Lung (tissue), 12 donors: ENCODE measurements around the gene DISP2. TPM values are rescaled to one million over a fixed set of nuclear protein-coding genes. Genes with fewer than 3 reads are reported as not detected.

Experiments used
- ATAC-seq: fragments of 200-7000 bp; cut with Tn5 transposase; one replicate; pipeline ENCODE4 v1.9.1; 2020; ENCODE audit warnings: moderate number of reproducible peaks; ENCODE audit not compliant: insufficient read depth, low FRiP score
- DNase-seq, 3 donors: peaks; one replicate each; pipeline ENCODE4 v3.0.0-alpha.2; 2013 to 2017
- H3K27ac ChIP-seq, 2 donors: one replicate each; pipeline ENCODE4 v1.5.1; 2013; ENCODE audit warnings: mild to moderate bottlenecking in 2 of 2, moderate library complexity in 2 of 2, control low read depth in 1 of 2, inconsistent platforms in 1 of 2, low read depth in 1 of 2, low read length in 1 of 2
- H3K27me3 ChIP-seq, 3 donors: one replicate each; pipeline ENCODE4 v1.5.1; 2013; ENCODE audit warnings: low read length in 2 of 3; ENCODE audit not compliant: control insufficient read depth in 3 of 3, insufficient read depth in 3 of 3
- H3K36me3 ChIP-seq, 4 donors: one replicate each; pipeline ENCODE4 v1.5.1; 2013; ENCODE audit warnings: low read length in 4 of 4, mild to moderate bottlenecking in 1 of 4, moderate library complexity in 1 of 4; ENCODE audit not compliant: control insufficient read depth in 4 of 4, insufficient read depth in 4 of 4
- H3K4me1 ChIP-seq, 5 donors: one replicate each; pipeline ENCODE4 v1.5.1; 2013; ENCODE audit warnings: low read length in 5 of 5, mild to moderate bottlenecking in 2 of 5, moderate library complexity in 1 of 5; ENCODE audit not compliant: control insufficient read depth in 5 of 5, insufficient read depth in 5 of 5
- H3K4me3 ChIP-seq: one replicate; pipeline ENCODE4 v1.5.1; 2013; ENCODE audit warnings: mild to moderate bottlenecking, control low read depth, moderate library complexity
- H3K9ac ChIP-seq, 2 donors: one replicate each; pipeline ENCODE4 v1.5.1; 2013; ENCODE audit warnings: low read length in 2 of 2, control low read depth in 1 of 2; ENCODE audit not compliant: insufficient read depth in 1 of 2
- H3K9me3 ChIP-seq, 4 donors: one replicate each; pipeline ENCODE4 v1.5.1; 2013; ENCODE audit warnings: low read length in 3 of 4, mild to moderate bottlenecking in 1 of 4, moderate library complexity in 1 of 4; ENCODE audit not compliant: control insufficient read depth in 4 of 4, insufficient read depth in 3 of 4
- WGBS, 2 donors: extraction: QIAGEN DNeasy Blood & Tissue Kit; methylation state at CpG; one replicate each; pipeline ENCODE4 v1.1.7; 2013; 5-methylcytosine and 5-hydroxymethylcytosine counted together
- polyA plus RNA-seq, 2 donors: library from polyadenylated mRNA; stranded (reverse); fragments of 200-250 nt; gene quantifications; one replicate each; pipeline ENCODE4 v1.2.1, GENCODE V29; 2013
- total RNA-seq, 2 donors: library from RNA; depleted of rRNA in 1 of 2; stranded (reverse); fragments of >200 nt in 1 of 2; gene quantifications; one replicate each; pipeline ENCODE4 v1.2.1, GENCODE V29; 2014 to 2021
- TF ChIP-seq, protein P1 (sequence below): IDR thresholded peaks from 2 replicates; pipeline ENCODE4 v1.5.1; 2012; ENCODE audit warnings: mild to moderate bottlenecking; ENCODE audit errors: control extremely low read depth, extremely low read depth
- donor health status: control.
- donor health status: control.
- donor health status: Bipolar disorder and iron deficiency.
- donor health status: healthy.
- donor health status: DM: yes; HTN: yes; CAD: no.

The DISP2 gene
- total and polyA plus RNA-seq, 4 donors, result 0.06 to 2.5 (median 0.76) TPM

DNA sequence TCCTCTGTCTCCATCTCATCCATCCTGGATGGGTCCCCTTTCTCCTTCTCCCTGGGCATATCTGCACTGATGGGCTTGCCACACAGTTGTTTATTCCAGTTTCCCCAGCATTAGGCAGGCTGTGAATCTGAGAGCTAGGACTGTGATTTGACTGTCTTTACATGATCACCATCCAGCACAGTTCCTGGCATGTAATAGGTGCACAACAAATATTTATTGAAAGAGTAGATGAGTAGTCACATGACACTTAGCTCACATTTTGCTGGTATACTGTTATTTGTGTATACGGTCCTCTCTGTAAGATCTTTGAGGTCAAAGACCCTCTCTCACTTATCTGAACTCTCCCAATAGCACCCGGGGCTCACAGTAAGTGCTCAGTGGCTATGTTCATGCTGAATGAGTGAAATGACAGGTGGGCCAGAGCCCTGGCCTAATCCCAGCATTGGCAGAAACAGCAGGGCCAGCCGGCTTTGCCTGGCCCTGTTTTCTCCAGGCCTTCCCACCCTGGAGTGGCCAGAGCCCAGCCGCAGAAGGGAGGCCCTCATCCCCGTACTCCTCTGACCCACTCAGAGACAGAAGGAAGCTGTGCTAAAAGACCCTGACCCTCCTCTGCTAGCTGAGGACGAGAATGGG, 66.6 kb downstream of the DISP2 start:
- H3K4me3 ChIP-seq, result no peak overlapping the region
- DNase-seq (no peak), ATAC-seq (no peak)
- H3K27me3 ChIP-seq, result no peaks in the 10 kb centered on the region
- TF ChIP-seq, protein P1, sequence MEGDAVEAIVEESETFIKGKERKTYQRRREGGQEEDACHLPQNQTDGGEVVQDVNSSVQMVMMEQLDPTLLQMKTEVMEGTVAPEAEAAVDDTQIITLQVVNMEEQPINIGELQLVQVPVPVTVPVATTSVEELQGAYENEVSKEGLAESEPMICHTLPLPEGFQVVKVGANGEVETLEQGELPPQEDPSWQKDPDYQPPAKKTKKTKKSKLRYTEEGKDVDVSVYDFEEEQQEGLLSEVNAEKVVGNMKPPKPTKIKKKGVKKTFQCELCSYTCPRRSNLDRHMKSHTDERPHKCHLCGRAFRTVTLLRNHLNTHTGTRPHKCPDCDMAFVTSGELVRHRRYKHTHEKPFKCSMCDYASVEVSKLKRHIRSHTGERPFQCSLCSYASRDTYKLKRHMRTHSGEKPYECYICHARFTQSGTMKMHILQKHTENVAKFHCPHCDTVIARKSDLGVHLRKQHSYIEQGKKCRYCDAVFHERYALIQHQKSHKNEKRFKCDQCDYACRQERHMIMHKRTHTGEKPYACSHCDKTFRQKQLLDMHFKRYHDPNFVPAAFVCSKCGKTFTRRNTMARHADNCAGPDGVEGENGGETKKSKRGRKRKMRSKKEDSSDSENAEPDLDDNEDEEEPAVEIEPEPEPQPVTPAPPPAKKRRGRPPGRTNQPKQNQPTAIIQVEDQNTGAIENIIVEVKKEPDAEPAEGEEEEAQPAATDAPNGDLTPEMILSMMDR, result no peak
- no peak overlapping the region for H3K9ac ChIP-seq
- no peaks in the 10 kb centered on the region for H3K36me3 ChIP-seq
- peaks cover 0 to 2% (median 0%) of the 10 kb centered on the region in 4 donors for H3K9me3 ChIP-seq
- H3K27ac ChIP-seq, result no peak overlapping the region
- H3K4me1 ChIP-seq, result peaks cover 0 to 3% (median 0%) of the 10 kb centered on the region in 5 donors
- WGBS, 2 donors, result 91 to 95% methylated on average over 6 of the region's 6 CpGs

DNA sequence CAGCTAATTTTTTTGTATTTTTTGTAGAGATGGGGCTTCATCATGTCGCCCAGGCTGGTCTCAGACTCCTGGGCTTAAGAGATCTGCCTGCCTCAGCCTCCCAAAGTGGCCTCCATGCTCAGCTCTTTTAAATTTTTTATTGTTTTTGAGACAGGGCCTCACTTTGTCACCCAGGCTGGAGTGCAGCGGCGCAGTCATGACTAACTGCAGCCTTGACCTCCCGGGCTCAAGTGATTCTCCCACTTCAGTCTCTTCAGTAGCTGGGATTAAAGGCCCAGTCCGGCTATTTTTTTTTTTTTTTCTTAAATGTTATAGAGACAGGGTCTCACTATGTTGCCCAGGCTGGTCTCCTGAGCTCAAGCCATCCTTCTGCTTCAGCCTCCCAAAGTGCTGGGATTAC, 67.7 kb downstream of the DISP2 start:
- WGBS, 2 donors, result 95% methylated on average over 5 of the region's 5 CpGs
- Histone ChIP-seq H3K9ac (no peak overlapping the region), H3K27me3 (no peaks in the 10 kb centered on the region), H3K9me3 (peaks cover 0 to 2% (median 0%) of the 10 kb centered on the region in 4 donors), H3K4me3 (no peak overlapping the region), H3K36me3 (no peaks in the 10 kb centered on the region), H3K4me1 (peaks cover 0 to 3% (median 0%) of the 10 kb centered on the region in 5 donors), H3K27ac (no peak overlapping the region)
- TF ChIP-seq, protein P1, result no peak
- DNase-seq (no peak), ATAC-seq (no peak)

DNA sequence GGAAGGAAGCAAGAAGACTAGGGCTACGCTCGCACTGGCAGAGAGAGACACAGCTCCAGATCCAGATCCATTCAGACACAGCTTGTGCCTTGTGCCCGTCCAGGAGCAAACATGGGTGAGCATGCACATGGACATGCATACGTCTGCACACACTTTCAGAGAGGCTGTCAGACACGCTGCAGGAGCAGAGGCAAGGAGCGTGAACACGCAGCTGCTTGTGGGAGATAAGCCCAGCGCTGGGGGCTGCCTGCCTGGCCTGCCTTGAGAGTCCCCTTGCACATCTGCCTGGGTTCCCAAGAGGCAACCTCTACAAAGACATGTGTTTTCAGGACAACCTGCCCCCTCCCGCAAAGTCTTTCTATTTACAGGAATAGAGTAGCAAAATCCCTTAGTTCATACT, 69.2 kb downstream of the DISP2 start:
- Histone ChIP-seq H3K4me1 (no peaks in the 10 kb centered on the region), H3K9me3 (peaks cover 0 to 2% (median 0%) of the 10 kb centered on the region in 4 donors), H3K36me3 (no peaks in the 10 kb centered on the region), H3K27ac (no peak overlapping the region), H3K9ac (no peak overlapping the region), H3K27me3 (no peaks in the 10 kb centered on the region), H3K4me3 (no peak overlapping the region)
- no peak for ATAC-seq
- 85 to 93% methylated on average over 9 of the region's 9 CpGs for WGBS, 2 donors
- TF ChIP-seq, protein P1, result no peak
- no peak for DNase-seq

DNA sequence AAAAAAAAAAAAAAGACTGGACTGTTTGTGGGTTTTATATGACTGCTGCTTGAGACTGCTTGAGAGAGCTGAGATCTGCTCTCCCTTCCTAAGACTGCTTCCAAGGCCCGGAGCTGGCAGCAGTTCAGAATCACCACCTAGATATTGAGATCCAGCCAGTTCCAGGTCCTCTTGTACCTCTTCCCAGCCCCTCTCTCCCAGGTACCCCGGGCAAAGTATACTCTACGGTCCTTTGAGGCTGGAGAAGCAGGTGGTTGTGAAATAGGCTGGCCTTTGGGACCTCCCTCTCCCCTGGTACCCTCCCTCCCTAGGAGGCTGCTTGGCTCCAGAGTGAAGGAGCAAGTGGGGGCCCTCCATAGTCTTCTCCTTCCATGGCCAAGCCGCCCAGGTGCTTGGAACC, 70.2 kb downstream of the DISP2 start:
- WGBS, 2 donors, result 66 to 83% methylated on average over 4 of the region's 4 CpGs
- H3K36me3 ChIP-seq, result no peaks in the 10 kb centered on the region
- H3K9ac ChIP-seq, result no peak overlapping the region
- H3K27ac ChIP-seq, result no peak overlapping the region
- H3K4me1 ChIP-seq, result no peaks in the 10 kb centered on the region
- no peak overlapping the region for H3K4me3 ChIP-seq
- no peak for DNase-seq
- no peak for ATAC-seq
- TF ChIP-seq, protein P1, result no peak
- no peaks in the 10 kb centered on the region for H3K27me3 ChIP-seq
- peaks cover 0 to 2% (median 0%) of the 10 kb centered on the region in 4 donors for H3K9me3 ChIP-seq
